Neural progenitor cell (in vitro differentiated cells): Measurements from ENCODE around the gene MTA2. TPM values are rescaled to one million over a fixed set of nuclear protein-coding genes. Genes with fewer than 3 reads are reported as not detected.

Experiments used
- DNase-seq: peaks from one replicate; pipeline ENCODE4 v3.0.0-alpha.2; 2016; ENCODE audit warnings: low spot score
- H2AFZ ChIP-seq: fragments of 200-600 bp; sonication (generic); replicated peaks from 2 replicates; pipeline ENCODE4 v1.6.1; 2016; ENCODE audit warnings: antibody characterized with exemption
- H3F3A ChIP-seq: fragments of 200-600 bp; sonication (generic); 2 replicates; pipeline ENCODE4 v1.6.1; 2016; ENCODE audit warnings: antibody characterized with exemption, low read depth
- H3K27ac ChIP-seq: fragments of 200-600 bp; sonication (generic); 2 replicates; pipeline ENCODE4 v1.5.1; 2016; ENCODE audit warnings: mild to moderate bottlenecking
- H3K27me3 ChIP-seq: fragments of 200-600 bp; sonication (generic); 2 replicates; pipeline ENCODE4 v1.6.1; 2016; ENCODE audit warnings: mild to moderate bottlenecking, moderate library complexity
- H3K36me3 ChIP-seq: fragments of 200-600 bp; sonication (generic); 2 replicates; pipeline ENCODE4 v1.5.1; 2016
- H3K4me1 ChIP-seq: fragments of 200-600 bp; sonication (generic); 2 replicates; pipeline ENCODE4 v1.6.1; 2016; ENCODE audit warnings: mixed run types
- H3K4me2 ChIP-seq: fragments of 200-600 bp; sonication (generic); 2 replicates; pipeline ENCODE4 v1.6.1; 2016
- H3K4me3 ChIP-seq: fragments of 200-600 bp; sonication (generic); 2 replicates; pipeline ENCODE4 v1.5.1; 2016
- H3K79me2 ChIP-seq: fragments of 200-600 bp; sonication (generic); 2 replicates; pipeline ENCODE4 v1.6.1; 2016; ENCODE audit warnings: low read depth
- H3K9ac ChIP-seq: fragments of 200-600 bp; sonication (generic); 2 replicates; pipeline ENCODE4 v1.6.1; 2016
- H3K9me3 ChIP-seq: fragments of 200-600 bp; sonication (generic); 2 replicates; pipeline ENCODE4 v1.5.1; 2016; ENCODE audit warnings: low read depth
- H4K20me1 ChIP-seq: fragments of 200-600 bp; sonication (generic); 2 replicates; pipeline ENCODE4 v1.6.1; 2016; ENCODE audit warnings: low read depth
- H3K27ac Mint-ChIP-seq: 3 replicates; pipeline ENCODE4 v1.8.0; 2021; ENCODE audit warnings: mixed read lengths
- H3K27me3 Mint-ChIP-seq: 2 replicates; pipeline ENCODE4 v1.8.0; 2022; ENCODE audit warnings: low read depth, mild to moderate bottlenecking, inconsistent platforms, moderate library complexity, mixed read lengths; ENCODE audit not compliant: insufficient read depth
- H3K36me3 Mint-ChIP-seq: 3 replicates; pipeline ENCODE4 v1.8.0; 2021; ENCODE audit warnings: mixed read lengths
- H3K4me1 Mint-ChIP-seq: 3 replicates; pipeline ENCODE4 v1.8.0; 2021; ENCODE audit warnings: mixed read lengths
- H3K4me3 Mint-ChIP-seq: 3 replicates; pipeline ENCODE4 v1.8.0; 2021; ENCODE audit warnings: mild to moderate bottlenecking, moderate library complexity, mixed read lengths
- H3K9me3 Mint-ChIP-seq: 3 replicates; pipeline ENCODE4 v1.8.0; 2020; ENCODE audit warnings: mixed read lengths
- EZH2 ChIP-seq: fragments of 200-600 bp; sonication (generic); IDR thresholded peaks from 2 replicates; pipeline ENCODE4 v1.6.1; 2017; ENCODE audit warnings: antibody characterized with exemption, mild to moderate bottlenecking, moderate library complexity
- EZH2phosphoT487 ChIP-seq: fragments of 200-600 bp; sonication (generic); IDR thresholded peaks from 2 replicates; pipeline ENCODE4 v1.6.1; 2017; ENCODE audit warnings: antibody characterized with exemption
- total RNA-seq: library from RNA; depleted of rRNA; stranded (reverse); fragments of >200 nt; gene quantifications from 2 replicates; pipeline ENCODE4 v1.2.3, GENCODE V29; 2015; ENCODE audit warnings: low replicate concordance
- TF ChIP-seq, protein P1 (sequence below): fragments of 200-600 bp; sonication (generic); IDR thresholded peaks from 2 replicates; pipeline ENCODE4 v1.5.1; 2017; ENCODE audit warnings: antibody characterized with exemption, mild to moderate bottlenecking

The MTA2 gene
- total RNA-seq, 1 donor from 2014 or later: 108 TPM

DNA sequence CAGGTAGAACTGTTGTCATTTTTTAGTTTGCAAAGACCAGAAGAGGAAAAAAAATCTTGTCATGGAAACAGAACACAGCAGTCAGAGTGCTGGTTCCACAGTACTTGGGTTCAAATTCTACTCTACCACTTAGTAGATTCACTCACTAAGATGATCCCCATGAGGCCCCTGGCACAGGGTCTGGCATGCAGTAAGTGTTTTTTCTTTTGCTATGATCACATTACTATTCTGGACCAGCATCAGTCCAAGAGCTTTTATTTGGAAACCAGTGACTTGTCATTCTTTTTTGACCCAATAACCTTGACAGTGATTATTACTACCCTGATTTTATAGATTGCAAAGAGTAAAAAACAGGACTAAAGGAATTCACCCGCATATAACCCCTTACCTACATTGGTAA lies 32.1 kb downstream of the MTA2 start:
- H3K27ac Mint-ChIP-seq: no peak overlapping the region

DNA sequence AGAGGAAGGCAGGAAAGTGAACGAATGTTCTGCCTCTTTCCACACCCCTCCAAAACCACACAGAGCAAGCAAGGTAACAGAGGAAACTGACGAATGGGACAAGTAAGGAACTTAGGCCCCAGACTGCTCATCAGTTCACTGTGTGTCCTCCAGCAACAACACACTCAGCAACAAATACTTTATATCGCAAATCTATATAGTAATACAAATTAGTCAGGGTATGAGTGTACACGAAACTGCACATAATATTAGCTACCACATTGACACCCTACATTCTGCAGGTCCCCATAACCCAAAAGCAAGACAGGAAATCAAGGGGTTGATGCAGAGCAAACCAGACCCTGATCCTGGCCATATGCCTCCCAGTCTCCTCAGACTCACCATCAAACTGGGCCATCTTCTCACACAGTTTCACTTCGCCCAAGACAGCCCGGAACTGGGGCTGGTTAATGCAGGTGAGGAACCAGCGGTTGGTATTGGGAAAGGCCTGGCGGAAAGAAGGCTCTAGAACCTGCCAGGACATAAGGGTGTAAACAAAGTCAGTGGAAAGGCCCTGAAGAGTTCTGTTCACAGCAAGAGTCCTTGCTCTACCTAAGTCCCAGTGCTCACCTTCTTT lies 34.5 kb downstream of the MTA2 start:
- H3F3A ChIP-seq: peaks cover 81% of the 10 kb centered on the region
- peaks cover 21% of the 10 kb centered on the region for H3K4me1 ChIP-seq
- H3K79me2 ChIP-seq: peaks cover 97% of the 10 kb centered on the region
- H3K4me3 ChIP-seq: no peak overlapping the region
- H3K27ac ChIP-seq: no peak overlapping the region
- H3K4me1 Mint-ChIP-seq: peaks cover 11% of the 10 kb centered on the region
- H3K9me3 Mint-ChIP-seq: no peaks in the 10 kb centered on the region
- no peak overlapping the region for H3K9ac ChIP-seq
- H2AFZ ChIP-seq: no peak overlapping the region
- TF ChIP-seq EZH2 (no peak), EZH2phosphoT487 (no peak)
- TF ChIP-seq, protein P1, sequence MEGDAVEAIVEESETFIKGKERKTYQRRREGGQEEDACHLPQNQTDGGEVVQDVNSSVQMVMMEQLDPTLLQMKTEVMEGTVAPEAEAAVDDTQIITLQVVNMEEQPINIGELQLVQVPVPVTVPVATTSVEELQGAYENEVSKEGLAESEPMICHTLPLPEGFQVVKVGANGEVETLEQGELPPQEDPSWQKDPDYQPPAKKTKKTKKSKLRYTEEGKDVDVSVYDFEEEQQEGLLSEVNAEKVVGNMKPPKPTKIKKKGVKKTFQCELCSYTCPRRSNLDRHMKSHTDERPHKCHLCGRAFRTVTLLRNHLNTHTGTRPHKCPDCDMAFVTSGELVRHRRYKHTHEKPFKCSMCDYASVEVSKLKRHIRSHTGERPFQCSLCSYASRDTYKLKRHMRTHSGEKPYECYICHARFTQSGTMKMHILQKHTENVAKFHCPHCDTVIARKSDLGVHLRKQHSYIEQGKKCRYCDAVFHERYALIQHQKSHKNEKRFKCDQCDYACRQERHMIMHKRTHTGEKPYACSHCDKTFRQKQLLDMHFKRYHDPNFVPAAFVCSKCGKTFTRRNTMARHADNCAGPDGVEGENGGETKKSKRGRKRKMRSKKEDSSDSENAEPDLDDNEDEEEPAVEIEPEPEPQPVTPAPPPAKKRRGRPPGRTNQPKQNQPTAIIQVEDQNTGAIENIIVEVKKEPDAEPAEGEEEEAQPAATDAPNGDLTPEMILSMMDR: no peak
- H3K4me3 Mint-ChIP-seq: no peak overlapping the region
- H3K27ac Mint-ChIP-seq: peak overlapping the region; percentile 69
- H3K36me3 Mint-ChIP-seq: peaks cover 50% of the 10 kb centered on the region
- peaks cover 3% of the 10 kb centered on the region for H3K27me3 Mint-ChIP-seq
- no peak overlapping the region for H3K4me2 ChIP-seq
- H3K27me3 ChIP-seq: no peaks in the 10 kb centered on the region
- peaks cover 92% of the 10 kb centered on the region for H4K20me1 ChIP-seq
- H3K36me3 ChIP-seq: peaks cover 24% of the 10 kb centered on the region
- H3K9me3 ChIP-seq: no peaks in the 10 kb centered on the region
- DNase-seq: no peak

More for the DNA sequence above, 32.1 kb downstream of the MTA2 start:
- Mint-ChIP-seq H3K9me3 (no peaks in the 10 kb centered on the region), H3K4me1 (peaks cover 31% of the 10 kb centered on the region), H3K4me3 (no peak overlapping the region), H3K36me3 (peaks cover 54% of the 10 kb centered on the region), H3K27me3 (peaks cover 9% of the 10 kb centered on the region)
- H3K9me3 ChIP-seq: no peaks in the 10 kb centered on the region
- peaks cover 26% of the 10 kb centered on the region for H3K36me3 ChIP-seq
- H3K79me2 ChIP-seq: peaks cover 91% of the 10 kb centered on the region
- no peak overlapping the region for H2AFZ ChIP-seq
- peaks cover 18% of the 10 kb centered on the region for H3K4me1 ChIP-seq
- H3K27me3 ChIP-seq: no peaks in the 10 kb centered on the region
- H3F3A ChIP-seq: peaks cover 71% of the 10 kb centered on the region
- no peak overlapping the region for H3K9ac ChIP-seq
- H3K4me2 ChIP-seq: no peak overlapping the region
- peak overlapping the region; percentile 25 for H3K27ac ChIP-seq
- TF ChIP-seq EZH2: no peak
- TF ChIP-seq, protein P1: no peak
- no peak for TF ChIP-seq EZH2phosphoT487
- DNase-seq: no peak
- no peak overlapping the region for H3K4me3 ChIP-seq
- H4K20me1 ChIP-seq: peaks cover 86% of the 10 kb centered on the region

DNA sequence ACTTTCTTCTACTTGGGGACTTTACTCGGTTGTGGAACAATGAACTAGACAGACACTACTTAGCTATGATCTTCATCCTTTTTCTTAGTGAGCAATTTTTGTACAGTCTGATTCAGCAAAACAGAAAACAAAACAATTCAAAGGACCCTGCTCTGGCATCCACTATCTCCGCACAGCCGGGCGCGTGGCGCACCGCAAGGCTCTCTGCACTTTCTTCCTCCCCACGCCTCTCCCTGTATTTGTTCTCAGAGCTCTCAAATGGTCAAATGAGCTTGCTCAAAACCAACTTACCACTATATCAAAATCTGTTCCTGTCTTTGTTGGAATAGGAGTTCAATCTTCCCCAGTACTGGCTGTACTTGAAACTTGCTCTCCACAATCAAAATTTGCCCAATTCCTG lies 35.4 kb downstream of the MTA2 start:
- Mint-ChIP-seq H3K27me3 (peaks cover 2% of the 10 kb centered on the region), H3K36me3 (peaks cover 49% of the 10 kb centered on the region), H3K4me1 (peaks cover 9% of the 10 kb centered on the region), H3K9me3 (no peaks in the 10 kb centered on the region), H3K27ac (no peak overlapping the region), H3K4me3 (no peak overlapping the region)
- peaks cover 14% of the 10 kb centered on the region for H3K4me1 ChIP-seq
- no peak overlapping the region for H3K4me2 ChIP-seq
- H3K79me2 ChIP-seq: peaks cover 90% of the 10 kb centered on the region
- H3K27ac ChIP-seq: peak overlapping the region; percentile 58
- DNase-seq: no peak
- H3K9ac ChIP-seq: no peak overlapping the region
- no peaks in the 10 kb centered on the region for H3K9me3 ChIP-seq
- H2AFZ ChIP-seq: no peak overlapping the region
- peaks cover 18% of the 10 kb centered on the region for H3K36me3 ChIP-seq
- no peaks in the 10 kb centered on the region for H3K27me3 ChIP-seq
- H3F3A ChIP-seq: peaks cover 79% of the 10 kb centered on the region
- TF ChIP-seq, protein P1: no peak
- TF ChIP-seq EZH2 (no peak), EZH2phosphoT487 (no peak)
- no peak overlapping the region for H3K4me3 ChIP-seq
- H4K20me1 ChIP-seq: peaks cover 92% of the 10 kb centered on the region
